HUDEP-2 (cell line): Measurements from ENCODE around the gene NPC1L1.

Source experiments
- DNase-seq, 76 experiments: peaks; one replicate each; lab custom pipeline; 2025; ENCODE audit not compliant: unreplicated experiment in 76 of 76; lab: John Stamatoyannopoulos, UW

The NPC1L1 gene, protein sequence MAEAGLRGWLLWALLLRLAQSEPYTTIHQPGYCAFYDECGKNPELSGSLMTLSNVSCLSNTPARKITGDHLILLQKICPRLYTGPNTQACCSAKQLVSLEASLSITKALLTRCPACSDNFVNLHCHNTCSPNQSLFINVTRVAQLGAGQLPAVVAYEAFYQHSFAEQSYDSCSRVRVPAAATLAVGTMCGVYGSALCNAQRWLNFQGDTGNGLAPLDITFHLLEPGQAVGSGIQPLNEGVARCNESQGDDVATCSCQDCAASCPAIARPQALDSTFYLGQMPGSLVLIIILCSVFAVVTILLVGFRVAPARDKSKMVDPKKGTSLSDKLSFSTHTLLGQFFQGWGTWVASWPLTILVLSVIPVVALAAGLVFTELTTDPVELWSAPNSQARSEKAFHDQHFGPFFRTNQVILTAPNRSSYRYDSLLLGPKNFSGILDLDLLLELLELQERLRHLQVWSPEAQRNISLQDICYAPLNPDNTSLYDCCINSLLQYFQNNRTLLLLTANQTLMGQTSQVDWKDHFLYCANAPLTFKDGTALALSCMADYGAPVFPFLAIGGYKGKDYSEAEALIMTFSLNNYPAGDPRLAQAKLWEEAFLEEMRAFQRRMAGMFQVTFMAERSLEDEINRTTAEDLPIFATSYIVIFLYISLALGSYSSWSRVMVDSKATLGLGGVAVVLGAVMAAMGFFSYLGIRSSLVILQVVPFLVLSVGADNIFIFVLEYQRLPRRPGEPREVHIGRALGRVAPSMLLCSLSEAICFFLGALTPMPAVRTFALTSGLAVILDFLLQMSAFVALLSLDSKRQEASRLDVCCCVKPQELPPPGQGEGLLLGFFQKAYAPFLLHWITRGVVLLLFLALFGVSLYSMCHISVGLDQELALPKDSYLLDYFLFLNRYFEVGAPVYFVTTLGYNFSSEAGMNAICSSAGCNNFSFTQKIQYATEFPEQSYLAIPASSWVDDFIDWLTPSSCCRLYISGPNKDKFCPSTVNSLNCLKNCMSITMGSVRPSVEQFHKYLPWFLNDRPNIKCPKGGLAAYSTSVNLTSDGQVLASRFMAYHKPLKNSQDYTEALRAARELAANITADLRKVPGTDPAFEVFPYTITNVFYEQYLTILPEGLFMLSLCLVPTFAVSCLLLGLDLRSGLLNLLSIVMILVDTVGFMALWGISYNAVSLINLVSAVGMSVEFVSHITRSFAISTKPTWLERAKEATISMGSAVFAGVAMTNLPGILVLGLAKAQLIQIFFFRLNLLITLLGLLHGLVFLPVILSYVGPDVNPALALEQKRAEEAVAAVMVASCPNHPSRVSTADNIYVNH (N-terminal part only)

GRCh38 chr7:44541028-44541869 is at the start of gene NPC1L1:
Gene NPC1L1 (minus strand): TSS chr7:44541330. CDS start chr7:44541259, 71 bp downstream.
- DNase-seq: no peak

DNA sequence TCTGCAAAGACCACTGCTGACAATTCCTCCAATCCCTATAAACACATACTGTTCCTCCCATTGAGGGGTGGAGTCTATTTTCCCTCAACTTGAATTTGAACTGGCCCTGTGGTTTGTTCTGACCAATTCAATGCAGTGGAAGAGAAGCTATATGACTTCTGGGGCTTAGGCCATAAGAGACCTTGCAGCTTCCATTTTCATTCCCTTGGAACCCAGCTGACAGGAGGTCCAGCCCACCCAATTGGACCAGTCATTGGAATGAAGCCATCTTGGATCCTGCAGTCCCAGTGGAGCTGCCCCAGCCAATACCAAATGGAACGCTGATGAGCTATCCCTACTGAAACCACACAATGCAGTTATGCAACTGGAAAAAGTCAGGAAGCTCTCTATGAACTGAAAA is 49.8 kb upstream of the NPC1L1 start:
- DNase-seq: no peak

GRCh38 chr7:44587843-44588711 is 46.9 kb upstream of the NPC1L1 start:
- peak in 44 of 76 experiments; percentile 5 to 54 (median 26) for DNase-seq

DNA sequence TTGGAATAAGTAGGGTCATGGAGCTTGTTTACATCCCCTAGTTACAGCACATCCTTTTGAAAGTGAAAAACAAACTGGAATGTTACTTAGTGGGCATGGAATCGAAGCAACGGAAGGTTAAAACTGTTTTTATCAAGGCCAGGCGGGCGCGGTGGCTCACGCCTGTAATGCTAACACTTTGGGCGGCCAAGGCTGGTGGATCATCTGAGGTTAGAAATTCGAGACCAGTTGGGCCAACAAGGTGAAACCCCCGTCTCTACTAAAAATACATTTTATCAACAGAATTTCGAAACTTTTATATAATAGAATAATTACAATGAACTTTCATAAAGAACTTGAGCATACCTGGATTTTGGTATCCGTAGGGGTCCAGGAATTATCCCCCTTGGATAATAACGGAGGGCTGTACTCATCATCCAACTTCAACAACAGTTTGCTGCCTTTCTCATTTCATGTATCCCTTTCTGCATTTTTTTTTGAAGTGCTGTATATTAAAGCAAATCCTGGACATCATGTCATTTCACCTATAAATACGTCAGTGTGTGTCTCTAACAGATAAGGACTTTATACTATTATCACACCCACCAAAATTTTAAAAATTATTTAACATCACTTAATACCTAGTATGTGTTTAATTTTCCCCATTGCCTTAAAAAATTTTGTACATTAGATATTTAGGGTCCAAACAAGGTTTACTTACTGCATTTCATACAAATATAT is 42.2 kb upstream of the NPC1L1 start:
- DNase-seq: no peak

GRCh38 chr7:44581879-44582603 is 40.9 kb upstream of the NPC1L1 start, which contains the start of gene TMED4:
Gene TMED4 (minus strand): TSS chr7:44582231. CDS start chr7:44582206, 25 bp downstream.
- peak; percentile 52 to 99 (median 98) for DNase-seq

GRCh38 chr7:44580945-44581878 is 40.1 kb upstream of the NPC1L1 start:
- DNase-seq: peak in 12 of 76 experiments; percentile 7 to 48 (median 20)

GRCh38 chr7:44576228-44576627 is 35.1 kb upstream of the NPC1L1 start:
- DNase-seq: no peak

GRCh38 chr7:44575054-44575453 is 33.9 kb upstream of the NPC1L1 start:
- no peak for DNase-seq

GRCh38 chr7:44574287-44574872 is 33.2 kb upstream of the NPC1L1 start:
- DNase-seq: no peak

GRCh38 chr7:44573464-44574286 is 32.5 kb upstream of the NPC1L1 start, which contains the start of gene DDX56:
Gene DDX56 (minus strand): TSS chr7:44573908. CDS start chr7:44573895, 13 bp downstream.
- DNase-seq: peak in 74 of 76 experiments; percentile 37 to 93 (median 87)

DNA sequence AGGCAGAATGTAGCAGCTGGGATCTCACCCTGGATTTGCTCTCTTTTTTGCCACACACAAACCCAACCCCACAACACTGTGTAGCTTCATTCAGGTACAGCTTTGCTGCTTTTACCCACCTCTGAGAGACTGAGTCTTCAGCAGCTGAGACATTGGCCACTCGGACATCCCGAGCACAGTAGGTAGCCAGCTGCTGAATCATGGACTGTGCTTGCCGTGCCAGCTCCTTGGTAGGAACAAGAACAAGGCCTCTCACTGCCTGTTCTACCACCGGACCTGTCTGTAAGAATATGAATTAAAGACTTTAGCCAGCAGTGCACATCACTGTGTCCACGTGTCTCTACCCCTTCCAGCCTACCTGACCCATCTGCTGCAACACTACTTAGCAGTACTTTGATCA is 31.6 kb upstream of the NPC1L1 start:
- DNase-seq: peak in 5 of 76 experiments; percentile 11 to 35 (median 19)

DNA sequence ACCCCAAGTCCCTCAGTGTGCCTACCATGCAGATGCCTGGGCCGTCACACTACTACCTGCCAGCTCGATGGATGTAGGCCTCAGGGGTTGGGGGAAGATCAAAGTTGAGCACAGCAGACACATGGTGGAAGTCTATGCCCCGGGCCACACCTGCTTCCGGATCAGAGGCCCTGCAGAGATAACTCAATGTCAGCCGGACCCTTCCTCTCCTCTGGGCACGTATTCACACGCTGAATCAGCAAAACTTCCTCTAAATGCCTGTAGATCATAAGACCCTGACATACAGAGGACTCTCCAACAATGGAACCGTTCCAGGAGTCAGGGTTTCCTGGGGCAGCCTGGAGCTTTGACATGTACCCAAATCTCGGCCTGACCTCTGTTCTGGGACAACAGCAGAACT is 28.8 kb upstream of the NPC1L1 start:
- no peak for DNase-seq

GRCh38 chr7:44568771-44569560 is 27.8 kb upstream of the NPC1L1 start:
- DNase-seq: no peak

- DNase-seq: no peak
Measured at GRCh38 chr7:44567884-44568283, 26.8 kb upstream of the NPC1L1 start.
